GM10248 (cell line): Measurements from ENCODE around the gene SGPL1.
A peak's percentile ranks its signal among the peaks of the same experiment; 100 is the strongest.

Source experiments
- CTCF ChIA-PET: fragments of 300-600 bp; sonication (Branson Sonifier 250); formaldehyde crosslinking; extraction: SDS; loops from one replicate; lab custom pipeline; 2021; ENCODE audit warnings: antibody characterized with exemption; lab: Yijun Ruan, JAX
- POLR2A ChIA-PET: fragments of 350-650 bp; sonication (Branson Sonifier 250); formaldehyde crosslinking; extraction: SDS; loops from one replicate; lab custom pipeline; 2020; ENCODE audit warnings: antibody characterized with exemption; lab: Yijun Ruan, JAX
- DNase-seq: peaks from one replicate; pipeline ENCODE4 v3.0.0; 2012; ENCODE audit errors: extremely low spot score
- CTCF ChIP-seq: IDR thresholded peaks from 2 replicates; pipeline ENCODE4 v1.5.1; 2012; ENCODE audit warnings: mild to moderate bottlenecking, low read depth; ENCODE audit errors: extremely low read depth, missing control alignments, control extremely low read depth

SGPL1 gene

GRCh38 chr10:70785190-70785589 lies 30.6 kb upstream of the SGPL1 start, which contains the start of gene TBATA:
Gene TBATA (minus strand): TSS chr10:70785377. CDS start chr10:70783379, 1,998 bp downstream.
- ChIA-PET POLR2A (no interaction called here), CTCF (no interaction called here)
- no peak for TF ChIP-seq CTCF
- DNase-seq, result peak; percentile 7

GRCh38 chr10:70786799-70787415 lies 28.8 kb upstream of the SGPL1 start:
- no peak for TF ChIP-seq CTCF
- ChIA-PET CTCF (no interaction called here), POLR2A (no interaction called here)
- no peak for DNase-seq

GRCh38 chr10:70791386-70792039 lies 24.2 kb upstream of the SGPL1 start:
- CTCF ChIA-PET, result no interaction called here
- TF ChIP-seq CTCF, result no peak
- POLR2A ChIA-PET, result no interaction called here
- DNase-seq, result no peak

- no peak for TF ChIP-seq CTCF
- ChIA-PET CTCF (no interaction called here), POLR2A (no interaction called here)
- no peak for DNase-seq
Observed at GRCh38 chr10:70795613-70796012, 20.1 kb upstream of the SGPL1 start.

GRCh38 chr10:70797840-70798239 lies 17.9 kb upstream of the SGPL1 start:
- DNase-seq, result no peak
- TF ChIP-seq CTCF, result no peak
- CTCF ChIA-PET, result no interaction called here
- POLR2A ChIA-PET, result no interaction called here

GRCh38 chr10:70799124-70799523 lies 16.6 kb upstream of the SGPL1 start:
- TF ChIP-seq CTCF, result no peak
- DNase-seq, result no peak
- ChIA-PET CTCF (no interaction called here), POLR2A (no interaction called here)

GRCh38 chr10:70801854-70802253 lies 13.9 kb upstream of the SGPL1 start:
- CTCF ChIA-PET, result no interaction called here
- no peak for DNase-seq
- POLR2A ChIA-PET, result no interaction called here
- no peak for TF ChIP-seq CTCF
